ENCODE data around the gene CABP1. TPM values are rescaled to one million over a fixed set of nuclear protein-coding genes. Genes with fewer than 3 reads are reported as not detected.

Gene CABP1
- total and polyA plus RNA-seq, 4 donors, result 0.05 to 0.12 (median 0.08) TPM; not detected in 1

- TF ChIP-seq REST (IDR thresholded peaks at IDR 0.05), result no peak
- TF ChIP-seq TAF1 (conservative IDR thresholded peaks at IDR 0.05), result no peak
- TF ChIP-seq GABPA (IDR thresholded peaks at IDR 0.05 in 1 of 2, conservative IDR thresholded peaks at IDR 0.05 in 1 of 2), result no peak
Measured at GRCh38 chr12:120592121-120593049, 48.0 kb upstream of the CABP1 start (continued).

- Histone ChIP-seq H3K9me3 (ENCODE audit: control insufficient read depth in 4 of 4, low read length in 3 of 4) (no peaks in the 10 kb centered on the region), H3K9ac (ENCODE audit: low read depth in 1 of 2, low read length in 2 of 2) (no peak overlapping the region), H3K4me1 (ENCODE audit: control insufficient read depth in 4 of 4, insufficient read depth in 4 of 4, low read length in 3 of 4) (no peaks in the 10 kb centered on the region), H3K4me3 (ENCODE audit: low read depth in 1 of 3, low read length in 3 of 3) (no peak overlapping the region), H3K27ac (ENCODE audit: low read depth in 1 of 2, low read length in 2 of 2) (no peak overlapping the region), H3K36me3 (ENCODE audit: control insufficient read depth in 4 of 4, insufficient read depth in 3 of 4, low read depth in 1 of 4, low read length in 3 of 4) (no peaks in the 10 kb centered on the region), H3K27me3 (ENCODE audit: control insufficient read depth in 4 of 4, insufficient read depth in 4 of 4, low read length in 3 of 4) (no peaks in the 10 kb centered on the region)
- no peak for TF ChIP-seq HNF4A (conservative IDR thresholded peaks at IDR 0.05)
- TF ChIP-seq, protein P1, sequence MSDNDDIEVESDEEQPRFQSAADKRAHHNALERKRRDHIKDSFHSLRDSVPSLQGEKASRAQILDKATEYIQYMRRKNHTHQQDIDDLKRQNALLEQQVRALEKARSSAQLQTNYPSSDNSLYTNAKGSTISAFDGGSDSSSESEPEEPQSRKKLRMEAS (IDR thresholded peaks at IDR 0.05), result no peak
- TF ChIP-seq RAD21 (IDR thresholded peaks at IDR 0.05), result no peak
- WGBS, result 91% methylated on average over 3 of the region's 3 CpGs
- no peak for DNase-seq (ENCODE audit: low spot score)
Measured at GRCh38 chr12:120596901-120597300, 43.5 kb upstream of the CABP1 start.

DNA sequence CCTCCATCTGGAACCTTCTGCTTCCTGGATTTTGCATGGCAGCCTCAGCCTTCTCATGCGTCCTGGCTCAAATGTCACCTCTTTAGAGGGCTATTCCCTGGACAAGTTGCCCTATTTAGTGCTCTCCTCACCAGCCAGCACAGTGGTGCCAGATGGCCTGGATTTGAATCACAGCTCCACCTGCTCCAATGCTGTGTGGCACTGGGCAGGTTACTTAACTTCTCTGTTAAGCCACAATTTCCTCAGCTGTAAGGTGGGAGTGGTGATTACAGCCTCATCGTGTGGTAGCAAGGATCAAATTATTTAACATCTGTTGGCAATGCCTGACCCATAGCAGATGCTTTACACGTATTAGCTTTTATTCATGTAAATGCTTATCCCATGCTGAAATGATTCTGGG, 42.6 kb upstream of the CABP1 start:
- Histone ChIP-seq H3K4me3 (ENCODE audit: low read depth in 1 of 3, low read length in 3 of 3) (no peak overlapping the region), H3K36me3 (ENCODE audit: control insufficient read depth in 4 of 4, insufficient read depth in 3 of 4, low read depth in 1 of 4, low read length in 3 of 4) (no peaks in the 10 kb centered on the region), H3K9ac (ENCODE audit: low read depth in 1 of 2, low read length in 2 of 2) (no peak overlapping the region), H3K9me3 (ENCODE audit: control insufficient read depth in 4 of 4, low read length in 3 of 4) (no peaks in the 10 kb centered on the region), H3K27me3 (ENCODE audit: control insufficient read depth in 4 of 4, insufficient read depth in 4 of 4, low read length in 3 of 4) (no peaks in the 10 kb centered on the region), H3K27ac (ENCODE audit: low read depth in 1 of 2, low read length in 2 of 2) (no peak overlapping the region), H3K4me1 (ENCODE audit: control insufficient read depth in 4 of 4, insufficient read depth in 4 of 4, low read length in 3 of 4) (no peaks in the 10 kb centered on the region)
- DNase-seq (ENCODE audit: low spot score), result no peak
- no peak for TF ChIP-seq FOXA2 (IDR thresholded peaks at IDR 0.05)
- TF ChIP-seq, protein P1 (IDR thresholded peaks at IDR 0.05), result no peak
- TF ChIP-seq, protein P2, sequence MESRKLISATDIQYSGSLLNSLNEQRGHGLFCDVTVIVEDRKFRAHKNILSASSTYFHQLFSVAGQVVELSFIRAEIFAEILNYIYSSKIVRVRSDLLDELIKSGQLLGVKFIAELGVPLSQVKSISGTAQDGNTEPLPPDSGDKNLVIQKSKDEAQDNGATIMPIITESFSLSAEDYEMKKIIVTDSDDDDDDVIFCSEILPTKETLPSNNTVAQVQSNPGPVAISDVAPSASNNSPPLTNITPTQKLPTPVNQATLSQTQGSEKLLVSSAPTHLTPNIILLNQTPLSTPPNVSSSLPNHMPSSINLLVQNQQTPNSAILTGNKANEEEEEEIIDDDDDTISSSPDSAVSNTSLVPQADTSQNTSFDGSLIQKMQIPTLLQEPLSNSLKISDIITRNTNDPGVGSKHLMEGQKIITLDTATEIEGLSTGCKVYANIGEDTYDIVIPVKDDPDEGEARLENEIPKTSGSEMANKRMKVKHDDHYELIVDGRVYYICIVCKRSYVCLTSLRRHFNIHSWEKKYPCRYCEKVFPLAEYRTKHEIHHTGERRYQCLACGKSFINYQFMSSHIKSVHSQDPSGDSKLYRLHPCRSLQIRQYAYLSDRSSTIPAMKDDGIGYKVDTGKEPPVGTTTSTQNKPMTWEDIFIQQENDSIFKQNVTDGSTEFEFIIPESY (IDR thresholded peaks at IDR 0.05), result no peak
- TF ChIP-seq REST (IDR thresholded peaks at IDR 0.05), result no peak
- TF ChIP-seq SP1 (IDR thresholded peaks at IDR 0.05), result no peak
- no peak for TF ChIP-seq HNF4G (IDR thresholded peaks at IDR 0.05)
- no peak for TF ChIP-seq YY1 (IDR thresholded peaks at IDR 0.05)
- TF ChIP-seq JUND (IDR thresholded peaks at IDR 0.05), result no peak
- no peak for TF ChIP-seq RAD21 (IDR thresholded peaks at IDR 0.05)
- no peak for TF ChIP-seq FOXA1 (IDR thresholded peaks at IDR 0.05)
- no peak for TF ChIP-seq RXRA (IDR thresholded peaks at IDR 0.05)
- TF ChIP-seq, protein P3, sequence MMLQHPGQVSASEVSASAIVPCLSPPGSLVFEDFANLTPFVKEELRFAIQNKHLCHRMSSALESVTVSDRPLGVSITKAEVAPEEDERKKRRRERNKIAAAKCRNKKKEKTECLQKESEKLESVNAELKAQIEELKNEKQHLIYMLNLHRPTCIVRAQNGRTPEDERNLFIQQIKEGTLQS (IDR thresholded peaks at IDR 0.05), result no peak
- WGBS, result 78% methylated on average over 3 of the region's 3 CpGs
